Caco-2 (cell line): ENCODE measurements around the gene REL. TPM values are rescaled to one million over a fixed set of nuclear protein-coding genes. Genes with fewer than 3 reads are reported as not detected.
"Not testable (repeated sequence)": the region's sequence is repeated elsewhere in the genome, so short reads cannot be mapped to it uniquely, and the experiment has no call there.

Experiments
- BruUV-seq: library from RNA; stranded (reverse); fragments of 400-500 nt; replicated peaks from 2 replicates; lab custom pipeline; 2021; lab: Mats Ljungman, UMichigan
- CTCF ChIA-PET: fragments of 300-600 bp; sonication (Branson Sonifier 250); formaldehyde crosslinking; loops from one replicate; lab custom pipeline; 2022; ENCODE audit warnings: antibody characterized with exemption; lab: Charles Lee
- POLR2A ChIA-PET: fragments of 300-600 bp; sonication (Branson Sonifier 250); formaldehyde crosslinking; loops from one replicate; lab custom pipeline; 2022; ENCODE audit warnings: antibody characterized with exemption; lab: Charles Lee
- DNase-seq, 2 experiments: peaks; one replicate each; pipeline versions ENCODE4 v3.0.0 to v3.0.0-alpha.2; 2020 to 2022
- H3K27me3 ChIP-seq: replicated peaks from 2 replicates; pipeline ENCODE4 v1.6.0; 2011; ENCODE audit warnings: low read length; ENCODE audit not compliant: control insufficient read depth, insufficient read depth
- H3K36me3 ChIP-seq: 2 replicates; pipeline ENCODE4 v1.5.1; 2011; ENCODE audit warnings: low read length; ENCODE audit not compliant: control insufficient read depth, insufficient read depth
- H3K4me1 ChIP-seq: fragments of 250-450 bp; sonication (Bioruptor Pico); 2 replicates; pipeline ENCODE4 v1.5.1; 2020; ENCODE audit warnings: mild to moderate bottlenecking
- H3K4me3 ChIP-seq: 2 replicates; pipeline ENCODE4 v1.5.1; 2011; ENCODE audit warnings: low read depth, mild to moderate bottlenecking, control low read depth, low read length
- H3K9me3 ChIP-seq: fragments of 250-450 bp; sonication (Bioruptor Pico); 2 replicates; pipeline ENCODE4 v1.5.1; 2020; ENCODE audit warnings: mild to moderate bottlenecking, moderate library complexity
- H3K27ac Mint-ChIP-seq: one replicate; pipeline ENCODE4 v1.8.0; 2022; ENCODE audit warnings: mixed read lengths; ENCODE audit not compliant: unreplicated experiment
- H3K27me3 Mint-ChIP-seq: one replicate; pipeline ENCODE4 v1.8.0; 2022; ENCODE audit warnings: mixed read lengths; ENCODE audit not compliant: insufficient read depth, unreplicated experiment
- H3K36me3 Mint-ChIP-seq: one replicate; pipeline ENCODE4 v1.8.0; 2022; ENCODE audit warnings: mild to moderate bottlenecking, mixed read lengths; ENCODE audit not compliant: insufficient read depth, unreplicated experiment
- H3K4me1 Mint-ChIP-seq: one replicate; pipeline ENCODE4 v1.8.0; 2022; ENCODE audit warnings: low read depth, mixed read lengths; ENCODE audit not compliant: unreplicated experiment
- H3K4me3 Mint-ChIP-seq: one replicate; pipeline ENCODE4 v1.8.0; 2022; ENCODE audit warnings: mild to moderate bottlenecking, moderate library complexity, mixed read lengths; ENCODE audit not compliant: unreplicated experiment
- H3K9me3 Mint-ChIP-seq: one replicate; pipeline ENCODE4 v1.8.0; 2022; ENCODE audit warnings: mixed read lengths; ENCODE audit not compliant: unreplicated experiment
- CTCF ChIP-seq, 2 experiments: fragments of 200-600 bp in 1 of 2; IDR thresholded peaks; 1 replicate in 1 of 2; 2 replicates in 1 of 2; pipeline versions ENCODE4 v1.5.1 to v1.8.0; 2011 to 2022; ENCODE audit warnings: antibody characterized with exemption in 1 of 2, control low read depth in 1 of 2, inconsistent platforms in 1 of 2, low read depth in 1 of 2, low read length in 1 of 2, mild to moderate bottlenecking in 1 of 2, moderate library complexity in 1 of 2; ENCODE audit not compliant: insufficient read depth in 1 of 2, severe bottlenecking in 1 of 2, unreplicated experiment in 1 of 2
- intact Hi-C: fragments of 100-400 bp; cut with micrococcal nuclease; formaldehyde crosslinking; loops from one replicate; pipeline ENCODE4 v1.10.0; 2022; ENCODE audit not compliant: unreplicated experiment
- total RNA-seq: library from RNA; stranded (reverse); gene quantifications from 2 replicates; pipeline ENCODE4 v1.2.3, GENCODE V29; 2022

REL gene
- total RNA-seq, 1 experiment from 2014 or later, result 12.2 TPM

GRCh38 chr2:60899892-60900249 lies 18.5 kb downstream of the REL start:
- Mint-ChIP-seq H3K9me3 (no peaks in the 10 kb centered on the region), H3K27me3 (no peaks in the 10 kb centered on the region)
- intact Hi-C loops, result no loop called here

DNA sequence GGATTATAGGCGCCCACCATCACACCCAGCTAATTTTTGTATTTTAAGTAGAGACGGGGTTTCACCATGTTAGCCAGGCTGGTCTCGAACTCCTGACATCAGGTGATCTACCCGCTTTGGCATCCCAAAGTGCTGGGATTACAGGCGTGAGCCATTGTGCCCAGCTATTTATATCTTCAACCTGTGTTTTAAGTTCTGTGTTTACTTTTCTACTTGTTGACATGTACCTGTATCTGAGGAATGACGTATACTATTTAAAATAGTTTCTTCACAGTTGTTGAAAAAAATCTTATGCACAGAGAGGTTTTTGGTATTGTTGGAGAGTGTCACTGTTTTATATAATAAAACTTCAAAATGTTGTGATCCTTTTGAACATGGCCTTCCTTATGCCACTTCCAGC lies 19.9 kb downstream of the REL start:
- H3K27me3 Mint-ChIP-seq, H3K36me3 ChIP-seq, DNase-seq, H3K4me3 Mint-ChIP-seq, H3K4me1 Mint-ChIP-seq, H3K27me3 ChIP-seq, H3K4me3 ChIP-seq, POLR2A ChIA-PET, BruUV-seq, CTCF ChIA-PET, H3K4me1 ChIP-seq, intact Hi-C loops, H3K9me3 ChIP-seq, H3K9me3 Mint-ChIP-seq, H3K27ac Mint-ChIP-seq: not testable (repeated sequence)
- peaks cover 42% of the 10 kb centered on the region for H3K36me3 Mint-ChIP-seq

More at GRCh38 chr2:60899892-60900249, 18.5 kb downstream of the REL start:
- no TSS peak for BruUV-seq
- no peaks in the 10 kb centered on the region for H3K27me3 ChIP-seq
- DNase-seq, result no peak
- Mint-ChIP-seq H3K4me3 (no peak overlapping the region), H3K27ac (no peak overlapping the region), H3K4me1 (no peaks in the 10 kb centered on the region), H3K36me3 (peaks cover 42% of the 10 kb centered on the region)
- no peak for TF ChIP-seq CTCF (IDR thresholded peaks at IDR 0.05; ENCODE audit: insufficient read depth in 1 of 2, low read depth in 1 of 2, low read length in 1 of 2, severe bottlenecking in 1 of 2, unreplicated experiment in 1 of 2)
- POLR2A ChIA-PET, result no interaction called here
- CTCF ChIA-PET, result no interaction called here
- no peaks in the 10 kb centered on the region for H3K4me1 ChIP-seq
- peaks cover 1% of the 10 kb centered on the region; the same call in 1 of the 2 replicates for H3K36me3 ChIP-seq
- H3K9me3 ChIP-seq, result no peaks in the 10 kb centered on the region
- no peak overlapping the region for H3K4me3 ChIP-seq

GRCh38 chr2:60905867-60906266 lies 24.5 kb downstream of the REL start:
- CTCF ChIA-PET, H3K4me3 ChIP-seq, H3K27me3 Mint-ChIP-seq, H3K9me3 Mint-ChIP-seq, H3K27ac Mint-ChIP-seq, DNase-seq, intact Hi-C loops, H3K27me3 ChIP-seq, H3K4me1 Mint-ChIP-seq, BruUV-seq, H3K36me3 ChIP-seq, H3K9me3 ChIP-seq, H3K4me3 Mint-ChIP-seq, H3K4me1 ChIP-seq: not testable (repeated sequence)
- H3K36me3 Mint-ChIP-seq, result peaks cover 25% of the 10 kb centered on the region
- POLR2A ChIA-PET, result interaction anchor here (0.7 kb wide), 1 partner anchor 24 kb away, joined by 3 read pairs; no protein-coding TSS in a partner anchor

DNA sequence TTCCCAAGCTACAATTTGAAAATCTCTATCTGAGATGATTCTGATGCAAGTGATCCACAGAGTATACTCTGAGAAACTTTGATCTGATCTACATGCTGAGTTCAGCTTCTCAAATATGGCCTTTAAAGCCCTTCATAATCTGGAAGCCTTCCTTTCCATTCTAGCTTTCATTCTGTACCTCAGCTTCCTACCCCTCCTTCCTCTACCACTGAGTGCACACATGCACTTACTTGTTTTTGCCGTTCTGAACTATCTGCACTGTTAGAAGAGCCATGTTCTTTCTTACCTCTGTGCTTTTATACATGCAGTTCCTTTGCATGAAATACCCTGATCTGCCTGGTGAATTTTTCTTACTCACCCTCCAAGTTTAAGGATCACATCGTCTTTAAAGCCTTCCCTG lies 25.0 kb downstream of the REL start:
- no peak for TF ChIP-seq CTCF (IDR thresholded peaks at IDR 0.05; ENCODE audit: insufficient read depth in 1 of 2, low read depth in 1 of 2, low read length in 1 of 2, severe bottlenecking in 1 of 2, unreplicated experiment in 1 of 2)
- CTCF ChIA-PET, result no interaction called here
- Histone ChIP-seq H3K4me1 (no peaks in the 10 kb centered on the region), H3K4me3 (no peak overlapping the region), H3K36me3 (no peaks in the 10 kb centered on the region), H3K9me3 (no peaks in the 10 kb centered on the region), H3K27me3 (no peaks in the 10 kb centered on the region)
- BruUV-seq, result no TSS peak
- H3K9me3 Mint-ChIP-seq, result no peaks in the 10 kb centered on the region
- POLR2A ChIA-PET, result interaction anchor here (0.7 kb wide), 1 partner anchor 24 kb away, joined by 3 read pairs; no protein-coding TSS in a partner anchor
- H3K36me3 Mint-ChIP-seq, result peaks cover 21% of the 10 kb centered on the region
- intact Hi-C loops, result no loop called here
- no peaks in the 10 kb centered on the region for H3K4me1 Mint-ChIP-seq
- no peaks in the 10 kb centered on the region for H3K27me3 Mint-ChIP-seq
- H3K27ac Mint-ChIP-seq, result no peak overlapping the region
- DNase-seq, result no peak
- H3K4me3 Mint-ChIP-seq, result no peak overlapping the region
